Measurements from ENCODE around the gene ATRN. TPM values are rescaled to one million over a fixed set of nuclear protein-coding genes. Genes with fewer than 3 reads are reported as not detected.
A peak's percentile ranks its signal among the peaks of the same experiment; 100 is the strongest.

ATRN gene
- total and polyA plus RNA-seq, 4 donors, result 8.4 to 104 (median 46.0) TPM

- 94% methylated on average over 2 of the region's 2 CpGs for WGBS
- no peak for DNase-seq (ENCODE audit: low spot score)
- Histone ChIP-seq H3K27ac (ENCODE audit: low read depth in 1 of 2, low read length in 2 of 2) (peak overlapping the region; percentile 28 to 74), H3K4me3 (ENCODE audit: low read depth in 1 of 3, low read length in 3 of 3) (no peak overlapping the region), H3K27me3 (ENCODE audit: control insufficient read depth in 4 of 4, insufficient read depth in 4 of 4, low read length in 3 of 4) (no peaks in the 10 kb centered on the region), H3K9ac (ENCODE audit: low read depth in 1 of 2, low read length in 2 of 2) (no peak overlapping the region), H3K9me3 (ENCODE audit: control insufficient read depth in 4 of 4, low read length in 3 of 4) (no peaks in the 10 kb centered on the region), H3K36me3 (ENCODE audit: control insufficient read depth in 4 of 4, insufficient read depth in 3 of 4, low read depth in 1 of 4, low read length in 3 of 4) (no peaks in the 10 kb centered on the region), H3K4me1 (ENCODE audit: control insufficient read depth in 4 of 4, insufficient read depth in 4 of 4, low read length in 3 of 4) (peaks cover 12 to 61% (median 42%) of the 10 kb centered on the region in 4 donors)
- TF ChIP-seq HNF4A (conservative IDR thresholded peaks at IDR 0.05) (no peak), YY1 (IDR thresholded peaks at IDR 0.05) (no peak), ZBTB33 (IDR thresholded peaks at IDR 0.05) (no peak)
Observed at GRCh38 chr20:3479025-3479424, 8.2 kb downstream of the ATRN start.

GRCh38 chr20:3479759-3480615 is 9.2 kb downstream of the ATRN start:
- Histone ChIP-seq H3K27ac (ENCODE audit: low read depth in 1 of 2, low read length in 2 of 2) (peak overlapping the region; percentile 52 to 74), H3K4me1 (ENCODE audit: control insufficient read depth in 4 of 4, insufficient read depth in 4 of 4, low read length in 3 of 4) (peaks cover 12 to 57% (median 37%) of the 10 kb centered on the region in 4 donors), H3K4me3 (ENCODE audit: low read depth in 1 of 3, low read length in 3 of 3) (no peak overlapping the region), H3K9ac (ENCODE audit: low read depth in 1 of 2, low read length in 2 of 2) (no peak overlapping the region), H3K27me3 (ENCODE audit: control insufficient read depth in 4 of 4, insufficient read depth in 4 of 4, low read length in 3 of 4) (no peaks in the 10 kb centered on the region), H3K36me3 (ENCODE audit: control insufficient read depth in 4 of 4, insufficient read depth in 3 of 4, low read depth in 1 of 4, low read length in 3 of 4) (no peaks in the 10 kb centered on the region), H3K9me3 (ENCODE audit: control insufficient read depth in 4 of 4, low read length in 3 of 4) (no peaks in the 10 kb centered on the region)
- TF ChIP-seq ZBTB33 (IDR thresholded peaks at IDR 0.05) (no peak), ATF3 (IDR thresholded peaks at IDR 0.05) (peak; percentile 17), GABPA (IDR thresholded peaks at IDR 0.05 in 1 of 2, conservative IDR thresholded peaks at IDR 0.05 in 1 of 2) (no peak), NR2F2 (IDR thresholded peaks at IDR 0.05) (no peak), JUND (IDR thresholded peaks at IDR 0.05) (peak in 1 of 2 donors; percentile 43), FOXA1 (IDR thresholded peaks at IDR 0.05) (no peak), CTCF (IDR thresholded peaks at IDR 0.05; ENCODE audit: low read depth, low read length, missing input control) (no peak), YY1 (IDR thresholded peaks at IDR 0.05) (no peak), FOXA2 (IDR thresholded peaks at IDR 0.05) (no peak), TAF1 (conservative IDR thresholded peaks at IDR 0.05) (no peak), REST (IDR thresholded peaks at IDR 0.05) (no peak), HNF4G (IDR thresholded peaks at IDR 0.05) (no peak), EGR1 (IDR thresholded peaks at IDR 0.05; ENCODE audit: low read depth in 2 of 2) (no peak), MAX (IDR thresholded peaks at IDR 0.05) (no peak), RAD21 (IDR thresholded peaks at IDR 0.05) (peak in 1 of 2 donors; percentile 24), RXRA (IDR thresholded peaks at IDR 0.05) (peak; percentile 9 to 76), HNF4A (conservative IDR thresholded peaks at IDR 0.05) (peak; percentile 16 to 60), SP1 (IDR thresholded peaks at IDR 0.05) (peak; percentile 32)
- DNase-seq (ENCODE audit: low spot score), result no peak
- 69% methylated on average over 11 of the region's 11 CpGs for WGBS

Measured in liver (tissue), 9 donors.